Activated naive CD4-positive, alpha-beta T cell treated with anti-CD3 and anti-CD28 coated beads, Interleukin-2, amount 50 U/mL, for 24 hours (primary cell): ENCODE data around the gene STARD10.
A peak's percentile ranks its signal among the peaks of the same experiment; 100 is the strongest.

Source experiments
- H3K27ac Mint-ChIP-seq: one replicate; pipeline ENCODE4 v1.8.0; 2021; ENCODE audit warnings: mild to moderate bottlenecking, mixed read lengths
- H3K27me3 Mint-ChIP-seq: one replicate; pipeline ENCODE4 v1.8.0; 2021; ENCODE audit warnings: mixed read lengths
- H3K36me3 Mint-ChIP-seq: one replicate; pipeline ENCODE4 v1.8.0; 2021; ENCODE audit warnings: mixed read lengths
- H3K4me1 Mint-ChIP-seq: one replicate; pipeline ENCODE4 v1.8.0; 2021; ENCODE audit warnings: mixed read lengths
- H3K4me3 Mint-ChIP-seq: one replicate; pipeline ENCODE4 v1.8.0; 2021; ENCODE audit warnings: mild to moderate bottlenecking, mixed read lengths
- H3K9me3 Mint-ChIP-seq: one replicate; pipeline ENCODE4 v1.8.0; 2021; ENCODE audit warnings: mixed read lengths

Gene STARD10

DNA sequence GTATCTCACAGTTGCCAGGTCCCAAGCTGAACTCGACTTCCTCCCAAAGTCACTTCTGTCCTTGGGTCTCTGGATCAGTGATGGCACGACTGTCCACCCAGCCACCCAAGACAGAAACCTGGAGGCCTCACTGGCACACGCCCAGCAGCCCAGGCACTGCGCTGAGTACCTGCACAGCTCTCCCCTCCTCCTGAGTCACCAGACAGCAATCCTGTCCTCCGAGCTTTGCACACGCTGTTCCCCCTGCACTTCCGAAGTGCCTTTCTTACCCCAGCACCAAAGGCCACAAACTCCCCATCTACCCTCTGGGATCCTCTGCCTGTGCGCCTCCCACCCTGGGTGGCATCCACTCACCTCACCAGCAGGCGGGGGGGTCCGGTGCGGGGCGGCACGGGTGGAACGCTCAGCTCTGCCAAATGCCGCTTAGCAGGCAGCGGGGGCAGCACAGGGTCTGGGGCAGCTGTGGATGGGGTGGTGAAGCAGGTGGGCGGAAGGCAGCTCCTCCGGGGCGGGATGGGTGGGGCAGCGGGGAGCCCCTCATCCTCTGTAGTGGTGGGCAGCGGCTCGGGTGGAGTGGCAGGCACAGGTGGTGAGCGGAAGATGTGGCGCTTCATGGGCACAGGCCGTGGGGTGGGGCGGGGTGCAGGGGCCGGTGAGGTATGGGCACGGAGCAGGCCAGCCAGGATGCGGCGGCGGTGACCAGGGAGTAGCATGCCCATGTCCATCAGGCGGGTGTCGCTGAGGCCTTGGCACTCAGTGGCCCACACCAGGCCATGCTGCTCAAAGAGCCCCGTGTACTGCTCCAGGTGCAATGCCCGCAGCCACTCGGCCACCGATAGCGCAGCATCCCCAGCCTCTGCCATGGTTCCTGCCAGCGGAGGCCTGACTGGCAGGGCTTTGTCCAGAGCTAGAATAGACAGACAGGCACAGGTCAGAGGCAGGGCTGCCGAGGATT is 67.3 kb downstream of the STARD10 start:
- Mint-ChIP-seq H3K27me3 (no peaks in the 10 kb centered on the region), H3K27ac (no peak overlapping the region), H3K4me1 (peaks cover 58% of the 10 kb centered on the region), H3K9me3 (no peaks in the 10 kb centered on the region), H3K36me3 (peaks cover 8% of the 10 kb centered on the region), H3K4me3 (no peak overlapping the region)

DNA sequence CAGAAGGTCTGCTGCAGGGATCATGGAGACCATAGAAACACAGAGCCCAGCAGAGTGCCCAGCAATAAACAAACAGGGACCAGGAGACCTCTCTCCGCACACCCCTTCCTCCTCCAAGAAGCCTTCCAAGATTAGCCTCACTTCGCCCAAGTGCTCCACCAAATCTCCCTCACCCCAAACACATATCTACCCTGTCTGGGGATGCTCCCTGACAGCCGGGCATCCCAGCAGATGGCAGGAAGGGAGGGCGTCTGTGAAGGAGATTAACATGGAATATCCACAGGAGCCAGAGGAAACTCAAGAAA is 68.2 kb downstream of the STARD10 start:
- H3K4me1 Mint-ChIP-seq: peaks cover 64% of the 10 kb centered on the region
- no peaks in the 10 kb centered on the region for H3K27me3 Mint-ChIP-seq
- peak overlapping the region; percentile 91 for H3K27ac Mint-ChIP-seq
- H3K4me3 Mint-ChIP-seq: no peak overlapping the region
- no peaks in the 10 kb centered on the region for H3K9me3 Mint-ChIP-seq
- H3K36me3 Mint-ChIP-seq: peaks cover 2% of the 10 kb centered on the region

DNA sequence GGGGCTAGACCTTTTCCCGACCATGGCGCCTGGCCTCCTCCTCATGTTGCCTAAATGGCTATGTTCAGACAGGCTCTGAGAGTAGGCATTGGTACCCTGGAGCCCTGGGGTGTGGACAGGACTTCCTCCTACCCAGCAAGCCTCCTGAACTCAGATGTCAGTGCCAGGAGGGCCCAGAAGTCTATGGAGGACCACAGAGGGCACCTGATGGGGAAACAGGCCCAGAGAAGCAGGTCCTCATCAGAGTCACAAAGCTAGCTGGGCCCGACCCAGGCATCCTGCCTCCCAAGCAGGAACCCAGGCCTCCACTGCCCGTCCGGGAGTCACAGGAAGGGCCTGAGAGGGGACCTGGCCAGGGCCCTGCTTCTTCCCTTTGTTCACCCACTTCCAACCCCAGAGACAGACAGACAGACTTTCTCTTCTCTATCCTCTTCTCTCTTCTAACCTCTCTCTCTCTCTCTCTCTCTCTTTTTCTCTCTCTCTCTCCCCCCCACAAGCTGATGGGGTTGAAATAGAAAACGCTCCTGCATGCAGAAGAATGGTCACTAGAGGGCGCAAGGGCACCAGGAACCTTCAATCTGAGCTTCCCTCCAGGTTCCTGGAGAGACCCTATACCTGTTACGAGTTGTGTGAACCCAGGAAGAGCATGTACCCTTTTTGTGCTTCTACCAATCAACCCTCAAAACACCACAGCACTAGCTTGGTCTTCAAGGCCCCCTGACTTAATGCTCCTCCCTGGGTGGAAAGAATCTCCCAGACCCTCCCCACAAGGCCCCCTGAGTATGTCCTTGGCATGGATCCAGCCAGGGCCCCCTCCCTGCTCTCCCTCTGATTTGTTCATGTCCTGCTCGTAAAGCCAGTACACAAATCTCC is 68.8 kb downstream of the STARD10 start:
- H3K27ac Mint-ChIP-seq: peak overlapping the region; percentile 91
- H3K4me3 Mint-ChIP-seq: no peak overlapping the region
- no peaks in the 10 kb centered on the region for H3K36me3 Mint-ChIP-seq
- peaks cover 64% of the 10 kb centered on the region for H3K4me1 Mint-ChIP-seq
- no peaks in the 10 kb centered on the region for H3K9me3 Mint-ChIP-seq
- no peaks in the 10 kb centered on the region for H3K27me3 Mint-ChIP-seq

DNA sequence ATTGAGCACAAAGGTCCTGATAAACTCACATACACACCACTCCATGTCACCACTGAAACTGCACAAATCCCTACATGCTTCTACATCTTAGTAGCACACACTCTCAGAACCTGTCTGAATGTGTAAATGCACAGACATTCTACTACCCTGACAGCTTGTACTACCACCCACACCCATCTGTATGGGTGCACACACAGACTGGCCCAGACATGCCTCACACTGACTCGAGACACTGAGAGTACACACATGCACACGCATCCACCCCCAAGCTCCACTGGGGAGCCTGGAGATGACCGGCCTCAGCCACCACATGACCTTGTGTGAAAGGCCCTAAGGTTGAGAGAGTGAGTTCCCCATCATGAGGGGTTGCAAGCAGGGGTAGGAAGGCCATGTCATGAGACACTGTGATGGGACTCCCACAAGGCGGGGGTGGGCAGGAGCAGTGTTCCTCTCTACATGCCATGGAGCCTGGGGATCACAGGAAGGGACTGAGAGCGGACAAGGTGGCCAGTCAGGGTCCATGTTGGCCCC is 69.8 kb downstream of the STARD10 start:
- H3K4me3 Mint-ChIP-seq: peak overlapping the region; percentile 44
- H3K27ac Mint-ChIP-seq: no peak overlapping the region
- H3K9me3 Mint-ChIP-seq: no peaks in the 10 kb centered on the region
- no peaks in the 10 kb centered on the region for H3K36me3 Mint-ChIP-seq
- H3K4me1 Mint-ChIP-seq: peaks cover 68% of the 10 kb centered on the region
- no peaks in the 10 kb centered on the region for H3K27me3 Mint-ChIP-seq

DNA sequence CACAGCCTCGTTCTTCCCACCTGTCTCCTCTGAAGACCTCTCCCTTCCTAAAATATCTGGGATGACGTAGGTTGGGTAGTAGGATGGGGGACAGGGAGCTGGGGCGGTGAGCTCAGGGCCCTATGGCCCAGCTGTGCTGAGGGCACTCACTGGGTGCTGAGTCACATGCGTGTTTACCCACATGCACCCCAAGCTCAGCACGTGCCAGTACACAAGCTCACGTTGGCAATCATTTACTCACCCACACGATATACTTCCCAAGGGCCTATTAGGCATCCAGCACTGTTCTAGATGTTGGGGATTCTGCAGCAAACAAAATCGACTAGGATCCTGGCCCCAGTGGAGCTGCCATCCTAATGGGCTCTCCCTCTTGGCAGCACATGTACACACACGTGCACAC is 70.3 kb downstream of the STARD10 start:
- peaks cover 69% of the 10 kb centered on the region for H3K4me1 Mint-ChIP-seq
- H3K9me3 Mint-ChIP-seq: no peaks in the 10 kb centered on the region
- no peaks in the 10 kb centered on the region for H3K27me3 Mint-ChIP-seq
- H3K27ac Mint-ChIP-seq: no peak overlapping the region
- H3K4me3 Mint-ChIP-seq: peak overlapping the region; percentile 44
- no peaks in the 10 kb centered on the region for H3K36me3 Mint-ChIP-seq

DNA sequence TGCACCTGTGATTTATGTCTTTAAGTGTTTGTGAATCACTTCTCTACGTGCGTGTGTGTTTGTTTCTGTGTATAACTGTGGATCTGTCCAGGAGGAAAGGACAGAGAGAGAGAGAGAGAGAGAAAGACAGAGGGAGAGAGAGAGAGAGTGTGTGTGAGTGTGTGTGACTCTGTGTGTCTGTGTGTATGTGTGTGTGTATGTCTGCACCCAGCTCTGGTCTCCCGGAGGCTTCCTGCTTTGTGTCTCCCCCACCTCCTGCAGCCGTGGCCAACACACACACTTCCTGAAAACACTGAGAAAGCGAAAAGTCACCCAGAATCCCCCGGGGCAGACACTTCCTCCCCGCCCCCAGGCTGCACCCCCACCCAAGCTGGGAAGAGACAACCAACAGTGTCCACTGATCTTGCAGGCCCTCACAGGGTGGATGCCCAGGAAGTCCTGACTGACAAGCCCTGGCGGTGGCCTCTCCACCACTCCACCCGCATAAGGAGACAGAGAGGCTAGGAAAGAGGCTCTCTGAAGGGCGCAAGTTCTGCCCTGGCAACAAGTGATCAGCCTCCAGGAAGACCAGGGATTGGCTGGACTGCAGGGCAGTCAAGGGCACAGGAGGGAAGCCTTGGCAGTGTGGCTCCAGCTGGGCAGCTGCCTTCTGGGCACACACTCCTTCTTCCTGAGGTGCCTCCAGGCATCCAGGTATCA is 71.6 kb downstream of the STARD10 start:
- H3K36me3 Mint-ChIP-seq: no peaks in the 10 kb centered on the region
- peaks cover 70% of the 10 kb centered on the region for H3K4me1 Mint-ChIP-seq
- H3K27ac Mint-ChIP-seq: peak overlapping the region; percentile 90
- H3K4me3 Mint-ChIP-seq: peak overlapping the region; percentile 97
- H3K9me3 Mint-ChIP-seq: no peaks in the 10 kb centered on the region
- no peaks in the 10 kb centered on the region for H3K27me3 Mint-ChIP-seq

DNA sequence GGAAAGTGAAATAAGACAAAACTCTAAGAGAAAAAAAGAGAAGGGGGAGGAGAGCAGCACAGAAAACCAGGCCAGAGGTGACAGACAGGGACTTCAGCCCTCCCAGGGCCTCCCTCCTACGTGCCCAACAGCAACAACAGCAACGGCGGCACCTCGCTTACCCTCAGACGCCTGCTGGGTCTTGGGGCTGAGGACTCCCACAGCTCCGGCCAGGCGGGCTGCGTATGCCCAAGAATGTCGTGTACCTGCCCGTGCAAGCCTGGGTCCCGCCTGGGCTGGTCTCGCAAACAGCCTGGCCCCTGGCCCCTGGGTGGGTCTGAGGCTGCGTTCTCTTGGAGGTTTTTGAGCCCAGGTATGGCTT is 72.2 kb downstream of the STARD10 start:
- Mint-ChIP-seq H3K4me3 (peak overlapping the region; percentile 97), H3K36me3 (no peaks in the 10 kb centered on the region), H3K9me3 (no peaks in the 10 kb centered on the region), H3K4me1 (peaks cover 73% of the 10 kb centered on the region), H3K27ac (peak overlapping the region; percentile 90), H3K27me3 (no peaks in the 10 kb centered on the region)

DNA sequence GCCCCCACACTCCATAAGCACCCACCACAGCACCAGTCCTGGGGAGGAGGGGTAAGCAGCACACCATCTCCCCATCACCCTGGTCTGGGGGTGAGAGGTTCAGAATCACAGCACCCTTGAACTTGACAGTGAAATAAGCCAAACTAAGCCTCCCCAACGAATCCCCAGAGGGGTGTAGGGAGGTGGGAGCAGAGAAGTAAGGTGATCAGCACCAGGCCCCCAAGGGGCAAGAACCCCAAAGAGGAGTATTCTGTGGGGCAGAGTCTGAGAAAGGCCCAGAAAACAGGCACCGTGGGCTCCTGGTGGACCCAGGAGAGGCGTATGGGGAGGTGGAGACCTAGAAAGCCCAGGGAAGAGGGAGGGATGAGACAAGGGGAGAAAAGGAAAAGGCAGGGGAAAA is 72.6 kb downstream of the STARD10 start:
- Mint-ChIP-seq H3K27me3 (no peaks in the 10 kb centered on the region), H3K4me1 (peaks cover 77% of the 10 kb centered on the region), H3K36me3 (no peaks in the 10 kb centered on the region), H3K4me3 (peak overlapping the region; percentile 97), H3K27ac (peak overlapping the region; percentile 90), H3K9me3 (no peaks in the 10 kb centered on the region)

DNA sequence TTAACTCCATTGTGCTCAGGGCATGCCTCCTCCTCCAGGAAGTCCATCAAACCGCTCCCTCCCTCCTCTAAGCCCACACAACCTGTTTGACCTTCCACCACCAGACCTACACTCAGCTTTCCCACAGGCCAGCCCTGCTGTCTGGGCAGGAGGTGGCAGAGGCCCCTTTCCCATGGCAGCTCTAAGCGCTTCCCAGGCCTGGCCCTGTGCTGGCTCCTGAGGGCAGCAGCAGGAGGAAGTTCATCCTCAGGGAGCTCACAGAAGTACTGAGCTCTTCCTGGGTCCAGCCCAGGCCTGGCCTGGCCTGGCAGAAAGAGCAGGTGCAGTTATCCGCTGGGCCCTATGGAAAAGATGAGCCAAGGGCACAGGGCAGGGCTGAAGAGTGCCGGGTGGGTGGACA is 73.1 kb downstream of the STARD10 start:
- H3K4me1 Mint-ChIP-seq: peaks cover 80% of the 10 kb centered on the region
- H3K27me3 Mint-ChIP-seq: no peaks in the 10 kb centered on the region
- peak overlapping the region; percentile 97 for H3K4me3 Mint-ChIP-seq

DNA sequence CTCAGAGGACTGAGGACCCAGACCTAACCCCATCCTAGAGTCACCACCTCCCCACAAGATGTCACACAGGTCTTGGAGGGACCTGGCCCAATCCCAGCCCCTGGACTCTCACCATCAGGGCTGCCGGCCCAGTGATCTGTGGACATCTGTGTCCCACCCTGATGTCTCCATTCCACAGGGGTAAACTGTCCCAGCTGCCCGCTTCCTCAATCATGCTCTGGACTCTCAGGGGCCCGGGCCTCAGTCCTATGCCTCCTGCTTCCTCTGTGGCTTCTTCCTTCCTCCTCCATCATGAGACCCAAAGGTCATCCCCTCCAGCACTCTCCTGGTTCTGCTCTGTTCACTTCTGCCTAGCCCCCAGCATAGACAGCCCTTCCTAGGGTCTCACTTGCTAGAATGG is 73.8 kb downstream of the STARD10 start:
- Mint-ChIP-seq H3K9me3 (no peaks in the 10 kb centered on the region), H3K36me3 (no peaks in the 10 kb centered on the region), H3K27ac (peak overlapping the region; percentile 57), H3K4me1 (peaks cover 78% of the 10 kb centered on the region), H3K4me3 (peak overlapping the region; percentile 97), H3K27me3 (no peaks in the 10 kb centered on the region)

More for the DNA sequence above, 73.1 kb downstream of the STARD10 start:
- Mint-ChIP-seq H3K27ac (peak overlapping the region; percentile 90), H3K9me3 (no peaks in the 10 kb centered on the region), H3K36me3 (no peaks in the 10 kb centered on the region)

DNA sequence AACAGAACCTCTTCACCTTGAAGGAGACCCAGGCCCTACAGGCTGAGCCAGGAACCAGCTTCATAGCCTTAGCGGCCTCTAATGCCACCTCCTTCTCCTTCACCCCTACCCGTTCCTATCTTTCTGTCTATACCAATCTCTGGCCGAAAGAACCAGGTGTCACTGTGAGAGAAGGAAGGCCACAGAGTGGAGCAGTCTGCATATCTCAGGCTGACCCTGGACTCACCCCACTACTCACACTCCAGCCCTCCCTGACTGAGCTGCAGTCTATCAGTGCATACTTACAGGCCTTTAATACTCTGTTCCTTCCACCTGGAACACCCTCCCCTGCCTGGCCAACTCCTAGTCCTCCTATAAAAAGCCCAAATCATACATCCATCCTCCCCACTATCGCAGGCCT is 74.3 kb downstream of the STARD10 start:
- no peaks in the 10 kb centered on the region for H3K9me3 Mint-ChIP-seq
- H3K36me3 Mint-ChIP-seq: no peaks in the 10 kb centered on the region
- peak overlapping the region; percentile 57 for H3K27ac Mint-ChIP-seq
- H3K27me3 Mint-ChIP-seq: no peaks in the 10 kb centered on the region
- H3K4me1 Mint-ChIP-seq: peaks cover 81% of the 10 kb centered on the region
- H3K4me3 Mint-ChIP-seq: peak overlapping the region; percentile 97

DNA sequence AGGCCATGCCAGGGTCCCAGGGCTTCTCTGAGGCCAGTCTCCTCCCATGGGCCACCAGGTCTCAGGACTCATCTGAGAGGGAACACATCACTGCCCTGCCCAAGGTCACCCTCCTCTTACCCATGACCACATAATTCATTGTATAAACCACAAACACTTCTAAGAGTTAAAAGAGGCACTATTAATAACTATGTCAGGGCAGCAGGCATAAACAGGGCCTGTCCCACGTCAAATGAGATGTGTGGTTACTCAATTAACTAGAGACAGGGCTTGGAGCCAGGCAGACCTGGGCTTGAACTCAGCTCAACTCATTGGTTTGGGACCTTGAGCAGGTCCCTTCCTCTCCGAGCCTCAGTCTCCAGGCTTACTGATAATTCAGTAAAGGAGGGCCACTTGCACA is 74.7 kb downstream of the STARD10 start:
- H3K36me3 Mint-ChIP-seq: no peaks in the 10 kb centered on the region
- H3K4me1 Mint-ChIP-seq: peaks cover 85% of the 10 kb centered on the region
- H3K9me3 Mint-ChIP-seq: no peaks in the 10 kb centered on the region
- no peaks in the 10 kb centered on the region for H3K27me3 Mint-ChIP-seq
- peak overlapping the region; percentile 57 for H3K27ac Mint-ChIP-seq
- H3K4me3 Mint-ChIP-seq: peak overlapping the region; percentile 97

DNA sequence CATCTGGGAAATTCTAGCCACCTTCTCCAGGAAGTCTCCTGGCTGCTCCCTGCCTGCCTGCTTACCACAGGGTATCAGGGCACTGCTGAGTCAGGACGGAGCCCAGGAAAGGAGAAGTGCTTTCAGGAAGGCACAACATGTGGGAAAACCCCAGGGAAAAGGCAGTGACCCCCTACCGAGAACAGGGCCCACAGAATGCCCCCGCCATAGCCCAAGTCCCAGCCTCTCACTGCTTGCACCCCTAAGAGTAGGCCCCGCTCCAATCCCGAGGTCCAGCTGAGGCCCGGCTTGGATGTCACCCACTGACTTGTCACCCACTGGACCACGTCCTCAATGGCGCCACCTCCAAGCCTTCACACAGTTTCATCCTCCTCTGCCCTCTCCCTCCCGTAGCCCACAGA is 75.7 kb downstream of the STARD10 start:
- H3K36me3 Mint-ChIP-seq: no peaks in the 10 kb centered on the region
- H3K4me1 Mint-ChIP-seq: peaks cover 80% of the 10 kb centered on the region
- H3K9me3 Mint-ChIP-seq: no peaks in the 10 kb centered on the region
- no peaks in the 10 kb centered on the region for H3K27me3 Mint-ChIP-seq
- H3K27ac Mint-ChIP-seq: no peak overlapping the region
- H3K4me3 Mint-ChIP-seq: no peak overlapping the region

DNA sequence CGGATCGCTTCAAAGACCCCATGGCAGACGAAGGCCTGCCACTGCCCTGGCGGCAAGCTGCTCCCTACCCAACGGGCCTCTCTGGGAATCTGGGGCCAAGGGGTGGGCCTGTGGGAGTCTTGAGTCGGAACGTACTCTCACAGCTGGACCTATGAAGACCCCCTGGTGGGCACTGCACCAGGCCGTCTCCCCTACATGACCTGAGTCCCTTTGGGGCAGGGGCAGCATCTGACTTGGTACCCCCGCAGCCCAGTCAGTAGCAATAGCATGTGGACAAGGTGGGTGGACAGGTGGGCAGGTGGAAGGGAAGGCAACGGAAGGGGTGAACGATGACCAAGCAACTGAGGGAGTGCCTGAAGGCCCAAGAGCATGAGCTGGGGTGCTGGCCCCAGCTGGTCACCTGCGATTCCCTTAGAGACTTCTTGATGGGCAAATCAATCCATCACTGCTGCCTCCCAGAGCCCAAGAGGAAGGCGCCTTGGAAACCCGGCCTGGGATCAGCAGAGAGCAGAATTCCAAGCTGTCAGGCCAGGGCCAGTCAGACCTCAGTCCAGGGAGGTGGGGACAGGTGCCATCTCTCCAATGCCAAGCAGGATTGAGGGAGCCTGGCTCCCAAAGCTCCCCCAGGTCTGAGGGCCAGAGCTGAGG is 76.9 kb downstream of the STARD10 start:
- Mint-ChIP-seq H3K36me3 (no peaks in the 10 kb centered on the region), H3K27ac (no peak overlapping the region), H3K4me3 (no peak overlapping the region), H3K9me3 (no peaks in the 10 kb centered on the region), H3K4me1 (peaks cover 73% of the 10 kb centered on the region), H3K27me3 (no peaks in the 10 kb centered on the region)

DNA sequence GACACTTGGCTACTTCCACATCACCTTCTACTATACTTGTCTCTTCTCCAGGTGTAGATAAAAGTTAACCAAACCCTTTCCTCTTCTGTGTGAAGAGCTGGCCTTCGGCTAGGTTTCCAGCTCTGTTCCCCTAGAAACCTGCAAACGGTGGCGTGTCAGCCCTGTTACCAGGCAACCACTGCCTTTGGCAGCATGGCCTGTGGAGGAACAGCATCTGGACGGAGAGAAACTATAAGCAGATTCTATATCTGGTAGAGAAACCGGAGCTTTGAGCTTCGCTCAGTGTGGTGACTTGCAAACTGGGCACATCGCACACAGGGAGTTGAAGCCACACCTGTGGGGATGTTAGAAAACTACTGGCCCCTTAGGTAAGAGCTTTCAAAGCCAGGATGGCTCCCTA is 77.6 kb downstream of the STARD10 start:
- Mint-ChIP-seq H3K27ac (no peak overlapping the region), H3K9me3 (no peaks in the 10 kb centered on the region), H3K4me1 (peaks cover 67% of the 10 kb centered on the region), H3K27me3 (no peaks in the 10 kb centered on the region), H3K36me3 (peaks cover under 1% of the 10 kb centered on the region), H3K4me3 (no peak overlapping the region)
